HG02642 (cell line): ENCODE results near the gene SMTNL2.
"Not testable (repeated sequence)": the region's sequence is repeated elsewhere in the genome, so short reads cannot be mapped to it uniquely, and the experiment has no call there.

Experiments
- ATAC-seq: cut with Tn5 transposase; IDR thresholded peaks from one replicate; pipeline ENCODE4 v1.9.1; 2021; ENCODE audit warnings: mild to moderate bottlenecking; ENCODE audit not compliant: unreplicated experiment, poor library complexity

SMTNL2 gene

GRCh38 chr17:4655933-4656332 is 71.6 kb downstream of the SMTNL2 start:
- ATAC-seq: not testable (repeated sequence)

GRCh38 chr17:4657678-4658077 is 73.3 kb downstream of the SMTNL2 start:
- ATAC-seq: no peak
